Activated CD8-positive, alpha-beta memory T cell treated with anti-CD3 and anti-CD28 coated beads, Interleukin-2, amount 10 ng/mL, durations not matched to agents 7 days and 5 days (primary cell): ENCODE results near the gene R3HDML. TPM values are rescaled to one million over a fixed set of nuclear protein-coding genes. Genes with fewer than 3 reads are reported as not detected.

Source experiments
- total RNA-seq, 2 experiments: library from RNA; stranded (reverse); gene quantifications; one replicate each; pipeline ENCODE4 v1.2.3, GENCODE V29; 2021

Gene R3HDML
- total RNA-seq, 2 experiments from 2014 or later: not detected

Other genes starting within 250 kb of the R3HDML start
- gene JPH2, start 149.9 kb upstream of the R3HDML start, total RNA-seq: not detected
- 10 to 100 TPM; 22.9 to 30.5 TPM for gene OSER1, start 126.3 kb upstream of the R3HDML start, total RNA-seq
- not detected for gene GDAP1L1, start 89.7 kb upstream of the R3HDML start, total RNA-seq
- gene FITM2, start 25.8 kb upstream of the R3HDML start, total RNA-seq: 1 to 10 TPM; 2.4 to 2.5 TPM
- not detected for gene HNF4A, start 18.7 kb downstream of the R3HDML start, total RNA-seq
- gene TTPAL, start 138.8 kb downstream of the R3HDML start, total RNA-seq: 10 to 100 TPM; 16.5 to 23.9 TPM
- gene SERINC3, start 185.0 kb downstream of the R3HDML start, total RNA-seq: 10 to 100 TPM; 50.1 to 64.6 TPM
- 1 to 10 TPM; 1.1 to 1.6 TPM for gene PKIG, start 245.5 kb downstream of the R3HDML start, total RNA-seq